ENCODE data around the gene KCNMB2.

The KCNMB2 gene

GRCh38 chr3:178671791-178672190 lies 135.6 kb downstream of the KCNMB2 start:
- no peak for TF ChIP-seq CTCF (IDR thresholded peaks at IDR 0.05; ENCODE audit: control insufficient read depth, extremely low read depth, insufficient read depth)
- H3K4me3 ChIP-seq (ENCODE audit: low read depth, low read length) = no peak overlapping the region
- peak; percentile 62 for DNase-seq (ENCODE audit: low read depth)

- H3K4me3 ChIP-seq (ENCODE audit: low read depth, low read length) = no peak overlapping the region
- no peak for TF ChIP-seq CTCF (IDR thresholded peaks at IDR 0.05; ENCODE audit: control insufficient read depth, extremely low read depth, insufficient read depth)
- no peak for DNase-seq (ENCODE audit: low read depth)
Observed at GRCh38 chr3:178672275-178672674, 136.0 kb downstream of the KCNMB2 start.

- H3K4me3 ChIP-seq (ENCODE audit: low read depth, low read length) = no peak overlapping the region
- no peak for TF ChIP-seq CTCF (IDR thresholded peaks at IDR 0.05; ENCODE audit: control insufficient read depth, extremely low read depth, insufficient read depth)
- DNase-seq (ENCODE audit: low read depth) = no peak
Observed at GRCh38 chr3:178673529-178673928, 137.3 kb downstream of the KCNMB2 start.

GRCh38 chr3:178676077-178676476 lies 139.8 kb downstream of the KCNMB2 start:
- TF ChIP-seq CTCF (IDR thresholded peaks at IDR 0.05; ENCODE audit: control insufficient read depth, extremely low read depth, insufficient read depth) = no peak
- DNase-seq (ENCODE audit: low read depth) = no peak
- H3K4me3 ChIP-seq (ENCODE audit: low read depth, low read length) = no peak overlapping the region

GRCh38 chr3:178676942-178677790 lies 140.9 kb downstream of the KCNMB2 start:
- no peak overlapping the region for H3K4me3 ChIP-seq (ENCODE audit: low read depth, low read length)
- no peak for DNase-seq (ENCODE audit: low read depth)
- TF ChIP-seq CTCF (IDR thresholded peaks at IDR 0.05; ENCODE audit: control insufficient read depth, extremely low read depth, insufficient read depth) = no peak

GRCh38 chr3:178677961-178678360 lies 141.7 kb downstream of the KCNMB2 start:
- no peak for DNase-seq (ENCODE audit: low read depth)
- no peak overlapping the region for H3K4me3 ChIP-seq (ENCODE audit: low read depth, low read length)
- TF ChIP-seq CTCF (IDR thresholded peaks at IDR 0.05; ENCODE audit: control insufficient read depth, extremely low read depth, insufficient read depth) = no peak

GRCh38 chr3:178680037-178680436 lies 143.8 kb downstream of the KCNMB2 start:
- no peak overlapping the region for H3K4me3 ChIP-seq (ENCODE audit: low read depth, low read length)
- no peak for DNase-seq (ENCODE audit: low read depth)
- no peak for TF ChIP-seq CTCF (IDR thresholded peaks at IDR 0.05; ENCODE audit: control insufficient read depth, extremely low read depth, insufficient read depth)
